DMS53 treated with DMSO at 0.1 percent for 48 hours (cell line): Measurements from ENCODE around the gene NWD2.
A peak's percentile ranks its signal among the peaks of the same experiment; 100 is the strongest.
"Not testable (repeated sequence)": the region's sequence is repeated elsewhere in the genome, so short reads cannot be mapped to it uniquely, and the experiment has no call there.

Experiments used
- DNase-seq: peaks from one replicate; lab custom pipeline; 2025; ENCODE audit not compliant: unreplicated experiment; lab: John Stamatoyannopoulos, UW

NWD2 gene, protein sequence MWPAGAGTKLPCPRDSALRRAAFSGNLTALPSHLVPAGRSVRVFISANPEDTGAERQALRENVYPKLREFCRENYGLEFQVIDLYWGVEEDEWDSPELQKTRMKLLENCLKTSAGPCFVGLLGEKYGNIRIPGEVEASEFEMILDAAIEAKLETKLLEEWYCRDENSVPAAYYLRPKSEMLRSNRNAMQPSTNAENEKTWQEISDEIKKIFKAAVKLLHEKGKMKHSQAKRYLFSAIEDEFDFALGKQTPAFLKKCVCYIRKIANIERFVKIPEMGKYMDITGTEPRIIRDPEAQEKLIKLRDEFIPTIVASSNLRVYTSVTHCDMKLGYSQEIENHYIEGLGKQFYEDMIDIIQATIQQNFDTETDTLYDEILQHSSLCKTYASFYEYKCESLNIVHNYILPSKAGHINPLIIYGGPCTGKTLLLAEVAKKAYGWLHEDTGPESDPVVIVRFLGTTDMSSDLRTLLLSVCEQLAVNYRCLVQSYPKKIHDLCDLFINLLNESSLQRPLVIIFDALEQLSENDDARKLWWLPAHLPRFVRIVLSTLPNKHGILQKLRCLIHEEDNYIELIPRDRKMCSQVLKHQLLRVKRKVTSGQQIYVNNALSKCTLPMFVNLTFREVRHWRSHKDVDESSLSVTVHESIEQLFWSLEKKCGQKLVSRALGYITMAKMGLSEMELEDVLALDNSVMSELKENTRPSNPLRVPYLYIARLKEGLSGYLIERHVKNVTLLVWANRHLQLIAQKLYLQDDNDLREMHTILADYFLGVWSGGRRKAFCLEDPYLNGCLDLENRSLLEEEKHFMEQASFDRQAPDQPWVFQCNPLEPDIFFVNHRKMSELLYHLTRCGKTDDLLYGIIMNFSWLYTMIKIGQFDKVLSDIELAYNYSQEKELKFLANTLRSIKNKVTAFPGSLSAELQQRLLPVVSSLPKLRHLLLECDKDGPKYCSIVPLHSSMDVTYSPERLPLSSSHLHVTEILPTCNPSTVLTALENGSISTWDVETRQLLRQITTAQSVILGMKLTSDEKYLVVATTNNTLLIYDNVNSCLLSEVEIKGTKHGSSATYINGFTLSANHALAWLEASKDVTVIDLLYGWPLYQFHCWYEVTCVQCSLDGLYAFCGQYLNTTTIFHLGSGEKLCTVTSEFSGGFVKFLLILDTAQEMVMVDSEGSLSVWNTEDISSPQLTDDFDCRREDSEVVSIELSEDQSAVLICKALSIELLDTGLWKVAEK (N-terminal part only)

DNA sequence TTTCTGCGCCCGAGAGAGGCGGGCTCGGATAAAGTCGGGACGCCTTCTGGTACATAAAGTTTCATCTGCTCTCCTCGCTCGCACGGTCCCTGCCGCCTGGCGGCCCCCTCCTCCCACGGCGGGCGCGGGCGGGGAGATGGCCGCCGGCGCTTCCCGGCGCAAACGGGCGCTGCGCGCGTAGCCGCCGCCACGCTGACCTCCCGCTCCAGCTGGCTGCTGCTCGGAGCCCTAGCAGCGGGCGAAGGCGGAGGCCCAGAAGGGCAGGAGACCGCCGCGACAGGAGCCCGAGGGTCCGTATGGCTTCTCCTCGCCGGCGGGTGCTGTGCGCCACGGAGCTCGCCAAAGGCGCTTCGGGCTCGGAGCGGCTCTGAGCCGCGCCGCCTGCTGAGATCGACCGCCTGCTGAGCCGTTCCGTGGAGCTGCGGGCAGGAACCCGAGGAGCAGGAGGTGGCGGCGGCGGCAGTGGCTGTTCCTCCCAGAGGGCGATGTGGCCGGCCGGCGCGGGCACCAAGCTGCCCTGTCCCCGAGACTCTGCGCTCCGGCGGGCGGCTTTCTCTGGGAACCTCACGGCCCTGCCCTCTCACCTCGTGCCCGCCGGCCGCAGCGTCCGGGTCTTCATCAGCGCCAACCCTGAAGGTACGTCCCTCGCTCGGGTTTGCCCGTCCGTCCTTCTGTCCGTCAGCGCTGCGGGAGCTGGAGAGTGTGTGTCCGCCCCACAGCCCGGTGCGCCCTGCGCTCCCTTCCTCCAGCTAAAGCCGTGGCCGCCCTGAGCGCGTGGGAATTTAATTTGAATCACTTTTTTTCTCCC, at the start of gene NWD2:
Gene NWD2, plus strand, starts transcription at position 161 of the 808 bp plus-strand sequence. Its CDS starts 325 bp downstream, at position 486.
- peak; percentile 29 for DNase-seq

DNA sequence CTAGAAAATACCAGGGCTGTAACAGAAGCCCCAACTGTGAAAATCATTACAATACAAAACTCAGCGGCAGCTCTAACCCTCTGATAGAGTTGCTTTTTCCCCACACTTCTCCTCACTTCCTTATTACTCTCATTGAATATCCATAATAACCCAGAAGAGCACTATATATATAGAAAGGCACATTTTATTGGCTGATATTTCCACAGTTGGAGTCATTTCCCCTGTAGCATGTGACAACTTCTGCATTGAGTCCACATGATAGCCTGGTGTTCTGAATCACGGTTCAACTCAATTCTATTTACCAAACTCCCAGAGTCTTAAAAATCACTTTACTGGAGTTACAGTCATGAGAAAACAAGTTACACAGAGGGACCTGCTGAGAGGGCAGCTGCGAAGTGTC, 46.6 kb upstream of the NWD2 start:
- DNase-seq: no peak

DNA sequence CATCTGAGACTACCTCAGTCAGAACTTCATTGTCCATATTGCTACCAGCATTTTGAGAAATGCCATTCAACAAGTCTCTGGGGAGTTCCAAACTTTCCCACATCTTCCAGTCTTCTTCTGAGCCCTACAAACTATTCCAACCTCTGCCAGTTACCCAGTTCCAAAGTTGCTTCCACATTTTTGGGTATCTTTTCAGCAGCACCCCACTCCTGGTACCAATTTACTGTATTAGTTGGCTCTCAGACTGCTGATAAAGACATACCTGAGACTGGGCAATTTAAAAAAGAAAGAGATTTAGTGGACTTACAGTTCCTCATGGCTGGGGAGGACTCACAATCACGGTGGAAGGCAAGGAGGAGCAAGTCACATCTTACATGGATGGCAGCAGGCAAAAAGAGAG, 39.8 kb upstream of the NWD2 start:
- DNase-seq: not testable (repeated sequence)

DNA sequence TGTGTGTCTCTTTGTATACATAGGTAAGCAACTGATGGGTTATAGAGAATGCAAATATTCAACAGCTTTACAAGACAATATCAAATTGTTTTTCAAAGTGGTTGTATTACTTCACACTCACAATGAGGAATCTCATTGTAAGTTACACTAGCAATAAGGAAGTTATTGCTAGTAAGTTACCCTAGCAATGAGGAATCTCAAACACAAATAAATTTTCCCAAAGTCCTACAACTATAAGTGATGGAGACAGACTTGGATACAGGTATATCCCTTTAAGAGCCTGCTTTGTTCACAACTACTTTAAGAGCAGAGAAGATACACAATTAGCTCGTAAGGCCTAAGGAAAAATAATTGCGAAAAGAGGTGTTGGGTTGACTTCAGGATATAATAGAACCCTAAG, 28.3 kb upstream of the NWD2 start:
- no peak for DNase-seq

DNA sequence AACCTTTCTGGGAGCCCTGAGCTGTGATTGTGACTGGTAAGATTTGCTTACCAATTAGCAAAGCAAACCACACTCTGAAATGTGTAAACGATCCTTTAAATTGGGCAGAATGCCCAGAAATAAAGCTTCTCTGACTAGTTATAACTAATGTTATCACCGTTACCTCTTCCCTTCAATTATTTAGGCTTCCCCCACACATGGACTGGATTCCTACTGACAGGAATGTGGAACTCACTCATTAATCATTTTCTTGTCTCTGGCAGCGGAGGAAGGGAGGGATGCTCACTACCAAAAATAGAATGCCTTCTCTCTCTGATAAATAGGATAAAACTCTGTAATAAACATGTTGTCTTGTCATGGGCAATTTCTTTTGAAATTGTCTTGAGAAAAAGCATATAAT, 25.3 kb upstream of the NWD2 start:
- no peak for DNase-seq

DNA sequence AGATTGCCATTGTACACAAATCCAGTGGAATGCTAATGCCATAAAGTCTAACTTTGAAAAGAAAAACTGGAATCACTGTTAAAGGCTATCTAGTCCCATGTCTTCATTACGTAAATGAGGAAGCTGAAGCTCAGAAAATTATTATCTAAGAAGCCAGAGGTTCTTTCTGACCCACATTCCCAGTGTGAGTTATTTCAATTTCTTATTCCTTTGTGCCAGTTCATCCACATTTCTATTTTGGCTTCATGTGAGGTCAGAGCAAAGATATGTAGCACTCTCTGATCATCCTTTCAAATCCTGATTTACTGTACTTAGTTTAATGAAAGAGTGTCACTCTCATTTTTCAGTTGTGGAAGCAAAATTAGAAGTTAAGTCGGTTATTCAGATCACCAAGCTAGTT, 24.6 kb upstream of the NWD2 start:
- no peak for DNase-seq

DNA sequence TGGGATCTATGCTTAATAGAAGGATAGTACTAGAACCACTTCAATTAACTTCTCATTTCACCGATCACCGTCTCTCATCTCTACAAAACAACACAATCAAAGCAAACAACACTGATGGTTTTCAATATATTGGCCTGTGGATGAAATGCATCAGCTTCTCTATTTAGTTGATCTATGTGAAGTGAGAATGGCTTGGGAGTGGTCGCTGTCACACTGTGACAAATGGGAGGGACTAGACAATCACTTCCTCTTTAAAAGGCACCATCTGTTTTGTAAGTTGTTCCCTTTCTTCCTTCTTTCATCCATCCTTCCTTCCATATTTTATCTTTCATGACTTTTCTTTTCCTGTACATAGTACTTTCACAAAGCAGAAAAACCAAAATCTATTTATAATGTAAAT, 23.9 kb upstream of the NWD2 start:
- no peak for DNase-seq

DNA sequence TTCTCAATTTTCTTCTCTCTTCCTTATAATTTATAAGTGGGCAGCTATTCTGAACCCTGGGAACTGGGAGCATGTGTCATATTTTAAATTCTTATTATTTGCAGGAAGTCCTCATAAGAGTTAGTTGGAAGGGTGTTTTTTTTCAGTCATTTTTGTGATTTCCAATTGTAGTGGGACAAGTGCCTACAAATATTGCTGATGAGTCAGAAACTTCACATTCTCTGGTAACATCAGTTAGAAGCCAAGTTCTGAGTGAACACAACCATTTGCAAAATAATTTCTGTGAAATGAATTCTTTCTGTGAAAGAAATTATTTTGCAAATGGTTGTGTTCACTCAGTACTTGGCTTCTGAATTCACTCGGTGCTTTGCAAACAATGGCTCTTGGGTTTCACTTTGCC, 20.8 kb upstream of the NWD2 start:
- DNase-seq: no peak

DNA sequence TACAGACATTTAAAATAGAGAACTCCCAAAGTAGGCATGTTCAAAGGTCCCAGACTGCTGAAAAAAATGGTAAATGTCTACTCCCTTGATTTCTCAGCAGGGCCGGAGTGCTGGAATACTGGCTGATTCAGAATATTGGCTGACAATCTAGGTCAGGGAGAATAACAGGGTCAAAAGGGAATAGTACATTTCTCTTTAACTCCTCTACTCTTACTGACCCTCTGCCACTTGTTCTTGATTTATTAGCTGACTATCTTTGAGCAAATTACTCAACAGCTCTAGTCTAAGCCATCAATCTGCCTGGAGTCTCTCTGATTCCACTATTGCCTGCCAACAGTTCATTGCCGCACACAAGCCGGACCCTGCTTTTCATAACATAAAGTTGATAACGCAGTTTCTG, 19.7 kb upstream of the NWD2 start:
- no peak for DNase-seq

DNA sequence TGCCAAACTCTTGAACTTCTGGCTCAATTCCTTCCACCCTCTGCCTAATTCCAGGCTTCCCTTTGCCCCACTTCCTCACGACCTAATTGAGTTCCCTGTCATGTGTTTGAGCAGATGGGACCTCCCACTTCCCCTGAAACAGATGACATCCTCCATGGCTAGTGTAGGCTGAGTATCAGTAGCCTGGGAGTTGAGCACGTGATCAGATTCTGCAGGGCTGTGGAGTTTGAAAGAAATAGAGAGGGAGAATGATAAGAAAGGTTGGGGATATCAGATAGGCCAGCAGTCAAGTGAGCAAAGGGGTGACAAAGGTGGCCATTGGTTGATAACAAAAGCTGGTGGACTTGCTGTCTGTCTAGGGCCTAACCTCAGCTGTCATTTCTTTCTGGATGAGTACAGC, 18.8 kb upstream of the NWD2 start:
- DNase-seq: no peak

DNA sequence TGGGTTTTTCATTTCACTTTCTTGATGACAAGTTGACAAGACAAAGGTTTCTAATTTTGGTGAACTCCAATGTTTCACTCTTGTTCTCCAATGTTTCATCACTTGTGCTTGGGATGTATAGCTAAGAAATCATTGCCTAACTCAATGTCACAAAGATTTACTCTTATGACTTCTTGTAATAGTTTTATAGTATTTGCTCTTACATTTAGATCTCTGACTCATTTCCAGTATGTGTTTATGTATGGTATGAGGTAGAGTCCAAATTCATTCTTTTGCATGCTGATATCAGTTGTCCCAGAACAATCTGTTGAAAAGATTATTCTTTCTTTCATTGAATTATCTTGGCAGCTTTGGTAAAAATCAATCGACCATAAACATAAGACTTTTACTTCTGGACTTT, 12.2 kb upstream of the NWD2 start:
- no peak for DNase-seq

DNA sequence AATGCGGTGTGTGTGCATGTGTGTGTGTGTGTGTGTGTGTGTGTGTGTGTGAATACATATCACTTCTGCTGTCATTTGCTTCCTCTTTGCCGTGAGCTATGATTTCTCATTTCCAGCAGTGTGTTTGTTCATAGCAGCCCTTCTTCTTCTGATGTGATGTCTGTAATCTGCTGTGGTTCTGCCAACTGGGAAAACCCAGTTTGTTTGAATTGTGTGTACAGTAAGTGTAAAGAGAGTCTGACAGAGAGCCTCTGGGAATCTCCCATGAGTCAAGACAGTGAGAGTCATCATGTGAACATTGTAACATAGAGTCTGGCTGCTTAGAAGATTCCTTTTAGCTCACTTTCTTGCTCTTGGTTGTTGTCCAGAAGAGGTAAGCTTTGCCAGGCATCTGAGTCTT, 8.4 kb upstream of the NWD2 start:
- no peak for DNase-seq

DNA sequence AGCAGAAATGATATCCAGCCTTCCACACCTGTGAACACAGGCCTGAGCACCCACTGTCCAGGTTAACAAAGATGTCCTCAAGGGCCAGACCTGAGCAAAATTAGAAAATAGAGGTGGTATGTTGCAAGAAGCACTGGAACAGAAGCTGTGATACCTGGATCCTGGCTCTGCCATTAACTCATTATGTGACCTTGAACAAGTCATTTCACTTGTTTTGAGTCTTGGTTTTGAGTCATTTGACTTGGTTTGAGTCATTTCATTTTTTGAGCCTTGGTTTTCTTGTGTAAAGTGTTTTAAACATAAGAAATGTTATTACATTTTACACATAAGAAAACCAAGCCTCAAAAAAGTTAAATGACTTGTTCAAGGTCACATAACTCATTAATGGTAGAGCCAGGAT, 2.9 kb upstream of the NWD2 start:
- no peak for DNase-seq

DNA sequence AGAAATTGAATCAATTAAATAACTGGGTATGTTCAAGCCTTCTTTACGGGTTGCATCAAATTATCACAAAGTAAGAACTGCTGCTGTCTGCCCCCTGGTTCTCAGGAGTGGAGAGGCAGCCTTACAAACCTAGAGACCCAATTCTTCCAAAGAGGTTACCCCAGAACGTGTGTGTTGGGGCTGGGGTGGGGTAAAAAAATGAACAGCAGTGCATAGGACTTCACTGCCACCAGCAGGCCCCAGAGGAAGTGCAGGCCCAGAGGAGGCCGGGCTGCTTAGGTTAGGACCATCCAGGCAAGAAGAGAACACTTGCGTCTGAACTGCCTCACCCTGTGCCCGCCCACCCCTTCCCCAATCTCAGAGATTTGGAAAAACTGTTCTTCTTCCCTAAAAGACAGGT, 1.5 kb upstream of the NWD2 start:
- DNase-seq: no peak

DNA sequence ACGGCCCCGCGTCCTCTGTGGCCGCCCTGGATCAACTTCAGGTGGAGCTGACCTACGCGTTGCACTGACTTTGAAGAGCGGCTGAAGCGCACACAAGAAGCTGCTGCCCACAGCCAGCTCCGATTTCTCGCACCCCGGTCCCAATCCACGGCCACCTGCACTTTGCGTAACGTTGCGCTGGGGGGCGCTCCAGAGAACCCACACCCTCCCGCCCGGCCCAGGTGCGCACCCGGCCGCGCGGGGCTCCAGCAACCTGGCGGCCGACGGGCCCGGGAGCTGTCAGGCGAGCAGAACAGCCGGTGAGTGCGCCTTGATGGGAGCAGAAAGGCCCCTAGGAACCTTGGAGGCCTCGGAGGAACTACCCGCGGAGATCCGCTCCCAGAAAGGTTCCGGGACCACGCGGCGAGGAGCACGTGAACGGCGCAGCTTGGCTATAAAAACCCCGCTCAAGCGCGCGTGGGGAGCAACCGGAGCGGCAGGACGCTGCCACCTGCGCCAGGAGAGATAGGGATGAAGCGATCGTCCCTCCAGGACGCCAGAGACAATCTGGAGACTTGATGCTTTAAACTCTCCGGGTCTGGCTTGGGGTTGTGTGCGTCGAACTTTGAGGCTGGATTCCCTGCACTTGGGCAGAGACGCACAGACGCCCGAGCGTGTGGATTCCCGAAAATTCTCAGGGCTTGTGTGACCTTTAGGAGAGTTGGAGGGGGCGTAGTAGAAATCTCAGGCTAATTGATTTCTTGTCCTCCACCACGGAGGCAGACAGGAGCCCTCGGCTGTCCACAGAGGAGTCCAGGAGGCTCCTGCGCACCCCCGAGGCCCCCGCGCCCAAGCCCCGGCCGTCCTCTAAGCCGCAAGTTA, 591 bp upstream of the NWD2 start:
- peak; percentile 44 for DNase-seq

DNA sequence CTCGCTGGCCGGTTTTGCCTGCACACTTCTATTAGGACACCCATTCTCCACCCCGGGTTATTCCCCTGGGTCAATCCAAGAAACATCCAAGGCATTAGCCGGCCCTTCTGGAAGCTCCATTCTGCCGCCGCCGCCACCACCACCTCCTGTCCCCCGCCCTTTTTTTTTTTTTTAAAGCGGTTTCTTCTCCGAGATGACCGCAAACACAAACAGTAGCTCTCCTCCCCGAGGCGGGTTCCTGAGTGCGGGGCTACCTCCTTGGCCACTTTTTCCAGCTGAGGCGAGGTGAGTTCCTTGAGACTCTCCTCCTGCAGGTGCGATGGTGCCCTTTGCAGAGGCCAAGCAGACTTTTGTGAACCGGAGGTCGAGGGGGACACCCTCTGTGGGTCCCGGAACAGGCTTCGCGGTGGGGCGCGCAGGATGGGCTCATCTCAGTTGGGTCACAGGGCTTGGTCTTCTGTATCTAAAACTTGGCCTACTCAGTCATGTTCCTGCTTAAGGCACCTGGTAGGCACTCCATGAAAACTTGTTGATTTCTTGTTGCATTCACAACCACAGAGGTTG, 930 bp downstream of the NWD2 start:
- no peak for DNase-seq

DNA sequence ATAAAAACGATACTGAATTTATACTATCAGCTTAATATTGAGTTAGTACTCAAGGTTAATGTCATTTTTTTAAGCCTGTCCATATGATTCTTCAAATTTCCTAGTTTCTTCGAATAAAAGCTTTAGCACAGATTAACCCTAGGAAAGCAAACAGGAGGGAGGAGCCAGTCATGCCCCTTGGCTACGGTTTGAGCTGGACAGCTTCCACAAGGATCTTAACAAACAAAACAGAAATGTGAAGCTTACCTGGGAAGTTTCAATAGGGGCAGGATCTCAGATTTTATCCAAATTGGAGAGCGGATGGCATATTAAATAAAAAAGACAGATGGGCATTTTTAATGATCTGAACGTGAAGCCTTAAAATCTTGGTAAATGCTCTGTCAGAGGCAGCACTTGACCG, 2.3 kb downstream of the NWD2 start:
- DNase-seq: peak; percentile 23

DNA sequence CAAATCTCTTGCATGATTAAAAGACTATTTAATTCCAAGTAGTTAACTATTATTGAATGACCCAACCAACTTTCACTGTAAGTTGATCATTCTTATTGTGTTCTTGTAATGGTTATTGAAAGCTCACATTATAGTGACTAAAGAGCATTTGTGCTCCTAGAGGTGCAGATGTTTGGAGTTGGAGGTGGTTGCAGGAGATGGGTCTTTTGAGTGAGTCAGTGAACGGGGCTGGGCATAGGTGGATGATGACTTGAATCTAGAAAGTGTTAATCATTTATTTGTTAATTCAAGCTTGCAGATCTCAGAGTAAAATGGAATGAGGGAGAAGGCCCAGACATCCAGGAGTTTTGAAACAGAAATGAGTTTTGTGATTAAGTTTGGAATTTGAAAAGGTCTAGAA, 13.7 kb downstream of the NWD2 start:
- DNase-seq: no peak

DNA sequence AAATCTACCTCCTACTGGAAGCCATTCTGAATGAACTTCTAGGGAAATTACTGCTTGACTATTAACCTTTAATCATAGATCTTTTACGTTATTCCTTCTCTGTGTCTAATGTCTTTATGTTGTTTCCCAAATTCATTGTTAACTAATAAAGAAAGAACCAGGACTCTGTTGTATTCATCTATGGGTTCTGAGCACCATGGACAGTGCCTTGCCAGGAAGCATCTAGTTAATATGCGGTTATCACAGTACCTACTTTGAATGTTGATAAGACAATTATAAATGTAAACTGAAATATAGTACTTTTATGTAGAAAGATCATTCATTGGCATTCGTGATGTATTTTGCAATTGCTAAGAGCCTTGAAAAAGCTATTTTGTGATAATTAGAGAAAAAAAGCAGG, 23.8 kb downstream of the NWD2 start:
- DNase-seq: no peak
